Medulla oblongata (tissue), 1 donor: ENCODE results near the gene MROH2A.
"Not testable (repeated sequence)": the region's sequence is repeated elsewhere in the genome, so short reads cannot be mapped to it uniquely, and the experiment has no call there.

Experiments
- DNase-seq: peaks from one replicate; pipeline ENCODE4 v3.0.0-alpha.2; 2015; ENCODE audit errors: extremely low spot score

MROH2A gene

DNA sequence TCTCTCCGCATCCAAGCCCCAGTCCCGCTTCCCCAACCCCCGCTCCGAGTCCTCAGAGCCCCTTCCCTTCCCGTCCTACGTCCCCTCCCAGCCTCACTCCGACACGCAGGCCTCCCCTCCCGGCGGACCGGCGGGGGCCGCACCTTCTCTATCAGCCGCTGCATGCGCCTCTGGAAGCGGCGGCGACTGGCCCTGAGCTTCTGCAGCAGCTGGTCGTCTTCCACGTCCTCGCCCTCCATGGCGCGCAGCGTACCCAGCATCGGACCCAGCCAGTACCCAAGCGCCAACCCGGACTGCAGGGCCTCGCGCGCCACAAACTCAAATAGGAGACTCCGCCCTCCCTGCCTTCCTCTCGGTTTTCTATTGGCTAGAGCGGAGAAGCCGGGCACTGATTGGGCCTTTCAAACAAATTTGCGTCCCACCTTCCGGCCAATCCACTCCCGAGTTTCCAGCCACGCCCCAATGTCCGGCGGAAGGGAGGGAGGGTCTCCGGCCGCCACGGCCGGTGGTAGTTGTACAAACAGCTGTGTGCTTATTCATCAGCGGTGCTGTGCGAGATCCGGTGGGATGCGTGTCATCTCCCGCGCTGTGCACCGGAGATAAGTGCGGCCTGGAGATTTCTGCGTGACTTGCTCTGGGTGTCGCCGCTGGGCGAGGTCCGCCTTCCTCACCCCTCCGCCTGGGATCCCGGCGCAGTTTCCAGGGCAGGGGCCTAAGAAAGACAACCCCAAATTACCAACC is 76.3 kb downstream of the MROH2A start, which contains the start of gene HJURP:
TSS of gene HJURP (minus strand) at position 295 of the 741 bp plus-strand sequence. CDS start at position 260, 35 bp downstream.
- DNase-seq, result peak; percentile 98

GRCh38 chr2:233855345-233855744 is 77.2 kb downstream of the MROH2A start:
- no peak for DNase-seq

GRCh38 chr2:233856184-233856583 is 78.1 kb downstream of the MROH2A start:
- DNase-seq, result no peak

GRCh38 chr2:233857511-233858141 is 79.5 kb downstream of the MROH2A start:
- DNase-seq, result no peak

DNA sequence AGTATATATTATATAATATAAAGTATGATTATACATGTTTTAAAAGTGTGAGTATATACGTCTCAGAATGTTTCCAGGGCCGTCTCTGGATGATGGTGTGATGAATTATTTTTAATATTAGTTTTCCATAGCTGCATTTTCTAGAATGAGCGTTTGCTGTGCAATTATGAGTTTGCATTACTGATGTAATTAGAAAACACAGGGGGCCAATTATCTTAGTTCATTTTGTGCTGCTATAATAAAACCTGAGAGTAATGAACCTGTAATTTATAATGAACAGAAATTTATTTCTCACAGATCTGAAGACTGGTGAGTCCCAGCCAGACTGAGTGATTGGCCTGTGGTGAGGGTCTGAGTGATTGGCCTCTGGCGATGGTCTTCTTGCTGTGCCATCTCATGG is 80.2 kb downstream of the MROH2A start:
- DNase-seq, result no peak

DNA sequence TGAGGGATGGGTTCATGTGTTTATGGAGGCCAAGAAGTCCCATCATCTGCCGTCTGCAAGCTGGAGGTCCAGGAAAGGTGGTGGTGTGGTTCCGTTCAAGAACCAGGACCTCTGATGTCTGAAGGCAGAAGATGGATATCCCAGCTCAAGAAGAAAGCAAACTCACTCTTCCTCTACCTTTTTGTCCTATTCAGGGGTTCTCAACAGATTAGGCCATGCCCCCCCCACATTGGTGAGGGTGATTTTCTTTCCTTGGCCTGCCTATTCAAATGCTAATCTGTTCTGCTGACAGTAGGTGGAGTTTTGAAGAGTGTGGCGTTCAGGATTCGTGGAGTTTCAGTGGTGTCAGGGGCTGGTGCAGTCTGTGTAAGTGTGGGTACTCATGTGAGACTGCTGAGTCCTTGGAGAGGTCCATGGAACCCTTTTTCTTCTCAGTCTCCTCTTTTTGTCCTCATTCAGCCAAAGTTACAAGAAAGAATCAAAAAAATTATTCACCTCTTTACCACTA is 84.2 kb downstream of the MROH2A start:
- DNase-seq, result no peak

DNA sequence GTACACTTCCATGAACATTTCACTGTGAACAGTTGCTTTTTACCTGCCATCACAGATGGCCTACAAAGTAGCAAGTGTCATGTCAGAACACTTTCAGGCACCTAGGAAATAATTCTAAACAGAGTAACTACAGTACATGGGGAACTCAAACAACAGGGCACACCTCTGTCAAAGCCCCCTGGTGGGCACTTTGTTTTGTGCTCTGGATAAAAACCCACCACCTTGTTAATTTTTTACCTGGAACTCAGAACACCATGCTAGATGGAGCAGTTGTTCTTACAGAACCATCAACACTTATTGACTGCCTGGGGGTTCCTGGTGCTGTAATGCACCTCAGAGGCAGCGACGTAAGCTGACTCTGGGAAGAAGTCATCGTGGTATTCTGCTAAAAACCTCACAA is 87.7 kb downstream of the MROH2A start:
- no peak for DNase-seq

- no peak for DNase-seq
These were observed 88.3 kb downstream of the MROH2A start for GRCh38 chr2:233866479-233866878.

GRCh38 chr2:233867993-233868532 is 89.9 kb downstream of the MROH2A start, which contains the start of gene MSL3B:
TSS of gene MSL3B (minus strand) at chr2:233868386.
- DNase-seq, result no peak

- DNase-seq, result no peak
These were observed 93.3 kb downstream of the MROH2A start for GRCh38 chr2:233871432-233871831.

- DNase-seq, result not testable (repeated sequence)
These were observed 94.0 kb downstream of the MROH2A start for GRCh38 chr2:233872125-233872524.

GRCh38 chr2:233882353-233882752 is 104.2 kb downstream of the MROH2A start:
- DNase-seq, result no peak
